SU-DHL-6 (cell line): ENCODE results near the gene CERT1.

ENCODE experiments used
- EZH2phosphoT487 ChIP-seq: fragments of 200-600 bp; sonication (generic), shearing (Covaris generic); conservative IDR thresholded peaks from 2 replicates; pipeline ENCODE4 v1.6.1; 2018; ENCODE audit warnings: mild to moderate bottlenecking, antibody characterized with exemption, low read length, moderate library complexity, mixed read lengths
- TF ChIP-seq, protein P1 (sequence below): fragments of 200-600 bp; sonication (generic); IDR thresholded peaks from one replicate; pipeline ENCODE4 v1.5.1; 2017; ENCODE audit warnings: antibody characterized with exemption, mild to moderate bottlenecking, low read length, moderate library complexity; ENCODE audit not compliant: insufficient read depth, poor library complexity, severe bottlenecking

- TF ChIP-seq, protein P1, sequence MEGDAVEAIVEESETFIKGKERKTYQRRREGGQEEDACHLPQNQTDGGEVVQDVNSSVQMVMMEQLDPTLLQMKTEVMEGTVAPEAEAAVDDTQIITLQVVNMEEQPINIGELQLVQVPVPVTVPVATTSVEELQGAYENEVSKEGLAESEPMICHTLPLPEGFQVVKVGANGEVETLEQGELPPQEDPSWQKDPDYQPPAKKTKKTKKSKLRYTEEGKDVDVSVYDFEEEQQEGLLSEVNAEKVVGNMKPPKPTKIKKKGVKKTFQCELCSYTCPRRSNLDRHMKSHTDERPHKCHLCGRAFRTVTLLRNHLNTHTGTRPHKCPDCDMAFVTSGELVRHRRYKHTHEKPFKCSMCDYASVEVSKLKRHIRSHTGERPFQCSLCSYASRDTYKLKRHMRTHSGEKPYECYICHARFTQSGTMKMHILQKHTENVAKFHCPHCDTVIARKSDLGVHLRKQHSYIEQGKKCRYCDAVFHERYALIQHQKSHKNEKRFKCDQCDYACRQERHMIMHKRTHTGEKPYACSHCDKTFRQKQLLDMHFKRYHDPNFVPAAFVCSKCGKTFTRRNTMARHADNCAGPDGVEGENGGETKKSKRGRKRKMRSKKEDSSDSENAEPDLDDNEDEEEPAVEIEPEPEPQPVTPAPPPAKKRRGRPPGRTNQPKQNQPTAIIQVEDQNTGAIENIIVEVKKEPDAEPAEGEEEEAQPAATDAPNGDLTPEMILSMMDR, result no peak
- no peak for TF ChIP-seq EZH2phosphoT487
Observed at GRCh38 chr5:75524071-75524470, 12.6 kb upstream of the CERT1 start.
